HEK293 (cell line): ENCODE data around the gene ETF1.

Experiments used
- ZBTB11 ChIP-seq: fragments of 450-650 bp; formaldehyde crosslinking; conservative IDR thresholded peaks from 2 replicates; pipeline ENCODE4 v1.5.1; 2016; ENCODE audit warnings: low read depth, missing biosample characterization, missing genetic modification characterization
- ZNF24 ChIP-seq: fragments of 450-650 bp; formaldehyde crosslinking; IDR thresholded peaks from 2 replicates; pipeline ENCODE4 v1.5.1; 2016; ENCODE audit warnings: missing biosample characterization, missing genetic modification characterization
- ZNF488 ChIP-seq: fragments of 450-650 bp; formaldehyde crosslinking; IDR thresholded peaks from 2 replicates; pipeline ENCODE4 v1.5.1; 2016; ENCODE audit warnings: missing biosample characterization, missing genetic modification characterization
- ZNF677 ChIP-seq: fragments of 450-650 bp; IDR thresholded peaks from 2 replicates; pipeline ENCODE4 v1.5.0; 2018; ENCODE audit warnings: missing biosample characterization, mild to moderate bottlenecking, missing genetic modification characterization, moderate library complexity
- ZNF843 ChIP-seq: fragments of 450-650 bp; formaldehyde crosslinking; IDR thresholded peaks from 2 replicates; pipeline ENCODE4 v1.5.1; 2016; ENCODE audit warnings: missing biosample characterization, missing genetic modification characterization
- ZXDB ChIP-seq: fragments of 450-650 bp; formaldehyde crosslinking; IDR thresholded peaks from 2 replicates; pipeline ENCODE4 v1.5.1; 2016; ENCODE audit warnings: missing biosample characterization, missing genetic modification characterization
- TF ChIP-seq, protein P1 (sequence below): fragments of 450-650 bp; formaldehyde crosslinking; IDR thresholded peaks from 2 replicates; pipeline ENCODE4 v1.5.1; 2016; ENCODE audit warnings: missing biosample characterization, missing genetic modification characterization

DNA sequence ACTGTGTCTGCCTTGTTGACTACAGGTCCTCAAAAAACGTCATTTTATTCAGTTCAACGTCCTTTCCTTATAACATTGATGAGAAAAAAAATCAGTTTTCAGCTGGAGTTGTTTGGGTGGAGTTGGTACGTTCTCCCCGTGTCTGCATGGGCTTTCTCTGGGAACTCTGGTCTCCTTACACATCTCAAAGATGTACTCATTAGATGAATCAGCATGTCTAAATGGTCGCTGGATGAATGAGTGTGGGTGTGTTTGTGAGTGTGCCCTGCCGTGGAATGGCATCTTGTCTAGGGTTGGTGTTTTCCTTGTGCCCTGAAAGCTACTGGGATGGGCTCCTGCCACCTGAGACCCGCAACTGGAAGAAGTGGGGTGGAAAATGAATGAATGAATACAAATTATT, 47.7 kb downstream of the ETF1 start:
- TF ChIP-seq, protein P1, sequence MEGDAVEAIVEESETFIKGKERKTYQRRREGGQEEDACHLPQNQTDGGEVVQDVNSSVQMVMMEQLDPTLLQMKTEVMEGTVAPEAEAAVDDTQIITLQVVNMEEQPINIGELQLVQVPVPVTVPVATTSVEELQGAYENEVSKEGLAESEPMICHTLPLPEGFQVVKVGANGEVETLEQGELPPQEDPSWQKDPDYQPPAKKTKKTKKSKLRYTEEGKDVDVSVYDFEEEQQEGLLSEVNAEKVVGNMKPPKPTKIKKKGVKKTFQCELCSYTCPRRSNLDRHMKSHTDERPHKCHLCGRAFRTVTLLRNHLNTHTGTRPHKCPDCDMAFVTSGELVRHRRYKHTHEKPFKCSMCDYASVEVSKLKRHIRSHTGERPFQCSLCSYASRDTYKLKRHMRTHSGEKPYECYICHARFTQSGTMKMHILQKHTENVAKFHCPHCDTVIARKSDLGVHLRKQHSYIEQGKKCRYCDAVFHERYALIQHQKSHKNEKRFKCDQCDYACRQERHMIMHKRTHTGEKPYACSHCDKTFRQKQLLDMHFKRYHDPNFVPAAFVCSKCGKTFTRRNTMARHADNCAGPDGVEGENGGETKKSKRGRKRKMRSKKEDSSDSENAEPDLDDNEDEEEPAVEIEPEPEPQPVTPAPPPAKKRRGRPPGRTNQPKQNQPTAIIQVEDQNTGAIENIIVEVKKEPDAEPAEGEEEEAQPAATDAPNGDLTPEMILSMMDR, result no peak
- TF ChIP-seq ZNF677 (tag by site-specific recombination), result no peak
- no peak for TF ChIP-seq ZNF24 (tag by site-specific recombination)
- TF ChIP-seq ZNF843 (tag by site-specific recombination), result no peak
- TF ChIP-seq ZXDB (tag by site-specific recombination), result no peak
- TF ChIP-seq ZBTB11 (tag by site-specific recombination), result no peak
- TF ChIP-seq ZNF488 (tag by site-specific recombination), result no peak
